HG02623 (cell line): ENCODE data around the gene FGGY.
"Not testable (repeated sequence)": the region's sequence is repeated elsewhere in the genome, so short reads cannot be mapped to it uniquely, and the experiment has no call there.

ENCODE experiments used
- ATAC-seq: cut with Tn5 transposase; IDR thresholded peaks from one replicate; pipeline ENCODE4 v1.9.1; 2021; ENCODE audit warnings: moderate library complexity; ENCODE audit not compliant: unreplicated experiment

The FGGY gene

GRCh38 chr1:59350521-59350920, 53.6 kb downstream of the FGGY start:
- ATAC-seq, result no peak

DNA sequence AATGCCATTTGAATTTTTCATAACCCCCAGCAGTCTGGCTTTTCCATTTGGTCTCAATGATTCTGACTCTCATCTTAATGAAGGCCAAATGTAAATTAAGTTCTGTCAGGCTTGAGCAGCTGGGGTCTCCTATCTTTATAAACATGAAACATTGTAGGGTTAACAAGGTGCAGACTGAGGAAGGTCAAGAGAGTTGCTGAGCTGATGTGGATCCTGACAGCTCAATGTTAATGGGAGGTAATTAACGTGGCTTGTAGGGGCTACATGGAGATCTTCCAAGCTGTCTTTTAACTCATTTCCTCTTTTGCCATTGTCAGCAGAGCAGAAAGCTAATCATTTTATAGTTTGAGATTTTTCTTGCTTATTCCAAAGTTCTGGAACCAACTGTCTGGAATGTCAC, 55.2 kb downstream of the FGGY start:
- no peak for ATAC-seq

DNA sequence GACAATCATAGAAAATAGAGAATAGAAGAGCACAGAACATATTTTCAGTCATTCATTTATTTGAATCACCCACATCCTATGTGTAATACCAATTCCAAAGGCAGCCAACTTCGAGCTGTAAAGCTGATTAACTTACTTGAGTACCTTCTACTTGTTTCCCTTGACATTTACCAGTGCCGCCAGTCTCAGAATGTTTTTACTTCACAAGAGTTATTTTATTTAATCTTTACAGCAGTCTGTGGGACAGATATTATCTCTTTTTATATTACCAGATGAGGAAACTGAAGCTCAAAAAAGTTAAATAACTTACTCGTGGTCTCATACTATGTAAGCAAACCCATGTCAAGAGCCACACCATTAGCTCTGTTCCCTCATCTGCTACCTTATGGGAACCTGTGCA, 56.6 kb downstream of the FGGY start:
- no peak for ATAC-seq

DNA sequence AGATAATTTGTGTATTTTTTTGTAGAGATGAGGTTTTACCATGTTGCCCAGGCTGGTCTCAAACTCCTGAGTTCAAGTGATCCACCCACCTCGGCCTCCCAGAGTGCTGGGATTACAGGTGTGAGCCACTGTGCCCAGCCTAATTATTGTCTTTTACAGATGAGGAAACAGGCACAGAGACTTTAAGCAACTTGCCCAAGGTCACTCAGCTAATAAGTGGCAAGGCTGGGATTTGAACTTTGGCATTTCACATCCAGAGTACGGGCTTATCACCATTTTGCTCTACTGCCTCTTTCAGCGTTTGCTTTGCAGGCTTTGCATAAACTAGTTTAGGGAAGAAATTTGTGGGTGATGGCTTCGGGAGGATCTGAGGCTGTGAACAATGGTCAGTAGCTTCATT, 57.3 kb downstream of the FGGY start:
- ATAC-seq, result not testable (repeated sequence)

DNA sequence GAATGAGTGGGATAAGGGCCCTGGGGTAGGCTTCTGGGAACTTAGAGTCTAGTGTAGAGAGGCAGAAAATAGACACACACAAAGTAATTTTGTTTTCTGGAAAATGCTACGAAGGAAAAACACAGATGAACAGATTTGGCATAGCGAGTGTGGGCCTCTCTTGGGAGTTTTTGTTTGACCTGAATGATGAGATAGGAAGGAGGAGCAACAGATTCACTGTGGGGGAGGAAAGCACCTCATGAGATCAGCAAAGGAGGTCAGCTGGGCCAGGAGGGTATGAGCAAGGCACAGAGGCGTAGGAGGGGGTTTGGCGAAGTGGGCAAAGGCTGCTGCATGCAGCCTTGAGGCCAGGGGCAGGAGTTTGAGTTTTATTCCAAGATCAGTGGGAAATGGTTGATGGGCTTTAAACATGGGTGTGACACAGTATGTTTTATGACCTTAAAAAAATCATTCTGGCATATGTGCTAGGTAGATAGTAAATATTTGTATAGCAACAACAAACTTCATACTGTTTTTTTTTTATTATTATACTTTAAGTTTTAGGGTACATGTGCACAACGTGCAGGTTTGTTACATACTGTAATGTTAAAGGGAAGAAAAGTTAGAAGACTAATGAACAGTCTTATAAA, 57.9 kb downstream of the FGGY start:
- ATAC-seq, result peak; percentile 67

GRCh38 chr1:59355361-59355760, 58.5 kb downstream of the FGGY start:
- ATAC-seq, result peak; percentile 55

DNA sequence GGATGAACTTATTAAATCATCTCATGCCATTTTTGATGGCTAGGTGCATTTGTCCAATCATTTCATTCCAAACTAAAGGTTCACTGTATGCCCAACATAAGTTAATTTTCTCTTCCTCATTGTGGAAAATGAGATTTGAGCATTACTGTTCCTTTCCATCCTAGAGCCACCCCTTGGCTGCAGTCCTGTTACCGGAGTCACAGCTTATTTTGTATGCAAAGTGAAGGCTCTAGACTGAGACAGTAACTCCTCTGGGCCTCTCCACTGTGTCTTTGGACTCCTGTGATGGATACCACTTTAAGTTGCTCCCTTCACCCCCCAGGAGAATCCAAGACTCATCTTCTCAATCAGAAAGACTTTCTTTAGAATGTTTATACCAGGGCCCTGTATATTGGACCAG, 59.7 kb downstream of the FGGY start:
- ATAC-seq, result no peak

DNA sequence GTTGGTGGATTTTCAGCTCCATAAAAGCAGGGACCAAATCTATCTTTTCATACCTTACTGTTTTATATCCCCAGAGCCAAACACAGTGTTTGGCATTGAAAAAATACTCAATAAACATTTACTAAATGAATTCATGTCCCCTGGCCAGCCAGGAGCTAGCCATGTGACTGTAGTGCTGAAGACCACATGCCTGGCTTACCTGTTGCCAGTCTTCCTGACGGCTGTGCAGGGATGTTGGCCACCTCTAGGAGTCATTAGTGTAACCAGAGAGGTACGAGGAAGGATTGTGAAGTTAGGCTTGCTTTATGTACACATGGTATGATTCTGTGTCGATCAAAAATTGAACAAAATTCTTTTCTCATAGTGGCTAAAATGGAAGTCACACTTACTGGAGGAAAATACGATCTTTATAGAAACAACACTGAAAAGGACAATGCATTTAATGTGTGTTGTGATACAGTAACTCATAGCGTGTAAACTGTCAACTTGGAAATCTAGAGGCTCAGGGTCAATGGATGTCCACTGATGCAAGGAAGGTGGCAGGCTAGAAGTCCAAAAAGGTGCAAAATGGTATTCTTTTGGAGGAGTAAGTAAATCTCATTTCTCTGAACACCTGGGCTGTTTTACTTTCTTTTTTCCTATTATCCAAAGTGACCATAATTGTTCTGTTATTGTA, 60.9 kb downstream of the FGGY start:
- ATAC-seq, result no peak

DNA sequence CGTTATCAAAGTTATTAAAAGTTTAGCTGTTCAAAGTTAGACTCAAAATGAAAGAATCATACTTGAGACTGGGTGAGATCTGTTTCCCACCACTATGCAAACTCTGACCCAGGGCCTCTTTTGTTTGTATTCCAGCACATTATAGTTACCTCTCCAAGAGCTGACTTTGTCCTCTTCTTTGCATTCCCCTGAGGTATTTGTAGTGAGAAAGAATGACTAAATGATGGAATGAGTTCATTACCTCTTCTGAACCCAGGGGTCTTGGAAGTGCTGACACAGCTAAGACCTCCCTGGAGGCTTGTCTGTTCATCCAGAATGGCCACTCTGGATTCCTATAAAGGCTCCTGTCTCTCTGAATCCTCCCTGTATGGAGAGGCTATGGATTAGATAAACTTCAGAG, 62.4 kb downstream of the FGGY start:
- ATAC-seq, result no peak

- ATAC-seq, result no peak
Observed at GRCh38 chr1:59360170-59360569, 63.3 kb downstream of the FGGY start.

DNA sequence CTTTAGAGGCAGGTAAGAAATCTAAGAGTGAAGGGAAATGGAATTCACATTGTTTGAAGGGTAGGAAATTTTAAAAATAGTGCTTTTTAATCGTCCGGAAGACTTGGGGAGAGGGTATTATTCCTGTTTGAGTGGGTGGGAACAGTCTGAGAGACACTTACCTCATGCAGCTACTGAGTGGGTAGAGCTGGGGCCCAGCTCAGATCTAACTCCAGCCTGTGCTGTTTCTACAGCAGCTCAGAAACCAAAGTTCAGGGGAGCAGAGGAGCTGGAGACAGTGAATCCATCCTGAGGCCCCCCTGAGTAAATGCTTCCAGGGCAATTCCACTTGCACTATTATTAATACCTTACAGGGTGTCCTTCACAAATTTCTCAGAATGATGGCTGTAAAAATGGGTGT, 63.8 kb downstream of the FGGY start:
- no peak for ATAC-seq

- no peak for ATAC-seq
Observed at GRCh38 chr1:59361766-59362165, 64.9 kb downstream of the FGGY start.

GRCh38 chr1:59364037-59364436, 67.1 kb downstream of the FGGY start:
- no peak for ATAC-seq

DNA sequence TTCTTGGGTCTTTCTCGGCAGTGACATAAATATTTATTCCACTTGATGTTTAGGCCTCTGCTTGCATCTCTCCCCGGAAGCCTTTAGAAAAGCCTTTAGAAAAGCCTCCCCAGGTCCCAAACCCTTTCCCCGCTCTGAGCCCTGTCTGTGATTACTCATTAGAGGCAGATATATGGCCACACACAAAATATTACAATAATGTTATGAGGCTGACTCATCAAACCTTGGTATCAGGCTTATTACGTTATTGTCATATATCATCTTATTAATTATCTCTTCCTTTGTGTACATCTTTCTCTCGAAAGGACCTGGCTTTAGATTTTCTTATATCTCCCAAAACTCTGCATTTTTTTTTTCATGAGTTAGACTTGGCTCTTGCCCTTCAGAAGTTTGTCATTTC, 69.5 kb downstream of the FGGY start:
- ATAC-seq, result no peak

DNA sequence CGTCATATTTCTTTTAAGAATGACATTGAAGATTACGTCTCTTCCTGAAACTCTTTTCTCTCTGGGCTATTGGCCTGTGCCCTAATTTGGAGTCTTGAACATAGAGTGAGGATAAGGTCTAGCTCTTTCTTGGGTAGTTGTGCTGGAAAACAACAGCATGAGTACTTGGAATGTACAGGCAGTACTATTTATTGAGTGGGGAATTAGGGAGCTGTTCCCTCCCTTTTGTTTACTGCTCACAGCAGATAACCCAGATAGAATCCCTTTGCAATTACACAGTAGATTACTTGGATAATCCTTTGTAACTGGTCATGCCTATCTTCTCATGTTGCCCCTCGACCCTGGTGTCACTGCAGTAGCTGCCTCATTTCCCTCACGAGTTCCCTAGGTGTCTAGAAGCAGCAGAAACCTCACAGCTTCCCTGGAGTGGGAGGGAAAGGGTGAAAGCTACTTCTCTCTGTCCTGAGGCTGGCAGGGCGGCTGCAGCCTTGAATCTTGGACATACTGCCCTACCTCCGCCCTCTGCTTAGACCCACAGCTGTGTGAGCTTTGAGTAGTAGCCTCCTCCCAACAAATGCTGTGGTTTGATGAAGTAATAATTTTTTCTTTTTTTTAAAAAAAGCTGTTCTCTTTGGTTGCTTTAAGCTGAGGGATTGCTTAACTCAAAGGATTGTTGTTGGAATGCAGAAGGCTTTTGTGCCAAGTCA, 70.6 kb downstream of the FGGY start:
- no peak for ATAC-seq

DNA sequence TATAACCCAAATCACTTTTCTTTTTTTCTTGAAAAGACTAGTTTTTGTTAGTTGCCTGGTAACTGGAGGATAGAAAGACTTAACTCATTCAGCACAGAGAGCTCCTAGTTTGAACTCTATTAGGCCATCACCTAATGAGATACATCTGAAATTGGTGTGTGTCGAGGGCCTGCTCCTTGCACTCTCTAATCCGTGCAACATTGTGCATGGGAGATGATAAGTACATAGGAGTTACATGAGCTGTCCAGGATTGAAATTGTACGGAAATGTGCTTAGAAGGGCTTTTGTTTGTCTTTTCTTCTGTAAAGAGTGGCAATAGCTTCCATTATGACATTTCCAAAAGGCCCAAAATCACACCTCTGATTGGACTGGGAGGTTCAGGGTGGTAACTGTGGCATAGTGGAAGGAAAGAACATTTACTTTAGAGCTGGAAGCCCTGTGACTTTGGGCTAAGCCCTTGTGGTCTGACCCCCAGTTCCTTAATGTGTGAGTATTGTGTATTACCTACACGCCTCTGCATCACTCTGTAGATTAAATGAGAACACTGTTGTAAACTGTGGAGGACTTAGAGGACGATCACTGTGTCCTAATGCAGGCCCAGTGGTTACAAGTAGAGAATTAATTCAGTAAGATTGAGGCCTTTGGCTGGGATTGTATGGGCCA, 71.2 kb downstream of the FGGY start:
- ATAC-seq, result no peak

DNA sequence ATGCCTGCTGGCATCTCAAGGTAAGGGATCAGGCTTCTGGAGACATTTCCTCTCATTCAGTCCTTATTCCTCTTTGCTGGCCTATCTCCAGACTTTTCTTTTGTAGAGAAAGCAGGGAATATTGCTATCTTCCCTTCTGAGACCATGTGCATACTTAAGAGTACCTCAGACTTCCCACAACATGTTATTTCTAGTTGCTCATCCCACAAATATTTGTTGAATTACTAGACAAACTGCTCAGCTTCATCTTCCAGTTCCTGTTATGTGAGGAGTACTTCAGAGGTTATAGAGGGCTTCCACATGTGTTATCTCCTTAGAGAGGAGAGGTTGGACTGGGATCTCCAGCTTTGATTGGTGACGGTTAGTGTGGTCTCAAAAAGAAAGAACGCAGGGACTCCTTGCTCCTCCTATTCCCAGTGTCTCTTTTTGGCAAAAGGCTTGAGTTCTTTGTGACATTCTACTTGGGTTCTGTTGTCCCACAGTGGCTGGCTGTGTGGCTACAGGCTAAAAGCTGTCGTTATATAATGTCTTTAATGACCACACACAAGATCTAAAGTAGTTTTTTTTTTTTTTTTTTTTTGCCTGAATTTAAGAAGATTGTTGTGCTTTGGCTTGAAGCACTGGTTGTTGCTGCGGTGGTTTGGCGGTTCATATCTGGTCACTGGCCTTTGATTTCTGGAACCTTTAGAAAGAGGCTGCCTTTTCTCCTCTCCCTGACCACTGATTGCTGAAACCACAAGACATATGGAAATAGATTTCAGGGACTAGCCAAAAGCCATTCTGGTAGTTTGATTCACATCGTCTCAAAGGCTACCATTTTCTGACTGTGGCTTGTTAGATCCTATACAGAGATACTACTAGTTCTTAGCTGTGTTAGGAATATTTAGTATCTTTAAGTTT, 78.7 kb downstream of the FGGY start:
- ATAC-seq, result no peak

DNA sequence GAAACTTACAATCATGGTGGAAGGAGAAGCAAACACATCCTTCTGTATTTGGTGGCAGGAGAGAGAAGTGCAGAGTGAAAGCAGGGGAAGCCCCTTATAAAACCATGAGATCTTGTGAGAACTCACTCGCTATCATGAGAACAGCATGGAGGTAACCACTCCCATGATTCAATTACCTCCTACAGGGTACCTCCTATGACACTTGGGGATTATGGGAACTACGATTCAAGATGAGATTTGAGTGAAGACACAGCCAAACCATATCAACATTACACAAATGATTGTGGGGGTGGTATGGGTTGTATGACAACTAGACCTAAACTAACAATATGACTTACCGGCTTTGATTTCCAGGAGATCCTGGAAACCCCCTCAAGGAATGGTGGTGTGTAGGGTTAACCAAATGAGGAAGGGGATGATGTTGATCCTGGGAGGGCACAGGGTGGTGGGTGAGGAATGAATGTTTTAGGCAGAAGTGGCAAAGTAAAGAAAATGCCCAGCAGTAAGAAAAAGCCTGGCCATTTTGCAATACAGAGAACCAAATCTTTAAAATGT, 80.5 kb downstream of the FGGY start:
- no peak for ATAC-seq

- no peak for ATAC-seq
Observed at GRCh38 chr1:59378621-59379370, 81.9 kb downstream of the FGGY start.

DNA sequence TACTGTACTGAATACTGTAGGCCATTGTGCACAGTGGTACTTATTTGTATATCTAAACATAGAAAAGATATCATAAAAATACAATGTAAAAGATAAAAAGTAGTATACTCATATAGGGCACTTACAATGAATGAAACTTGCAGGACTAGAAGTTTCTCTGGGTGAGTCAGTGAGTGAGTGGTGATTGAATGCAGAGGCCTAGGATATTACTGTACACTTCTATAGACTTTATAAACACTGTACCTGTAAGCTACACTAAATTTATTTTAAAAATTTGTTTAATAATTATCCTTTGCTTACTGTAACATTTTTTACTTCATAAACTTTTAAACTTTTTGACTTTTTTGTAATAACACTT, 82.5 kb downstream of the FGGY start:
- ATAC-seq, result no peak
